Measurements from ENCODE around the gene XXYLT1. TPM values are rescaled to one million over a fixed set of nuclear protein-coding genes. Genes with fewer than 3 reads are reported as not detected.

Gene XXYLT1
- polyA plus RNA-seq, 2 of the 4 experiments (the other 2 are of a cell fraction): 11.9 to 12.0 TPM

DNA sequence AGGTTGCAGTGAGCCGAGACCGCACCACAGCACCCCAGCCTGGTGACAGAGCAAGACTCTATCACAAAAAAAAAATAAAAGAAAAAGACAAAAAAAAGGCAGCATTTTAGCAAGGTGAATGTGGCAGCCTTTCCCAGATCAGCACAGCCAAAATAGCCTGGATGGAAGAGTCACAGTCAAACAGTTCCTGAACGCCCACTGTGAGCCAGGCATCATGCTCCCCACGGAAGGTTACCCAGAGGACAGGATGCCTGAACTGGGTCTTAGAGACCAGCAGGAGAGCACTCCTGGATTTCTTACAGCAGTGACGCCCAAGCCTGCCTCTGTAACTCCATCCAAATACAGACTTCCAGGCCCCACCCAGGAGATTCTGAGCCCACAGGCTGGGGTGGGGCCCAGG is 4.5 kb downstream of the XXYLT1 start:
- Histone ChIP-seq H3K4me1 (peaks cover 8% of the 10 kb centered on the region), H3K9me3 (no peaks in the 10 kb centered on the region), H3K4me2 (no peak overlapping the region), H3K27ac (no peak overlapping the region), H3K4me3 (no peak overlapping the region)
- DNase-seq (ENCODE audit: low read depth in 1 of 2, low spot score in 1 of 2): no peak
- CTCF ChIA-PET: interaction anchor here (1.3 to 7.1 kb wide), 2 partner anchors 584 to 594 kb away, joined by 8 to 59 read pairs; partner anchors contain the start of gene LSG1
- FAIRE-seq: no peak
- WGBS (ENCODE audit: missing lambda C conversion rate): 89% methylated on average over 5 of the region's 5 CpGs
- no peak for TF ChIP-seq HES2 (IDR thresholded peaks at IDR 0.05)
- no peak for TF ChIP-seq HEYL (CRISPR knock-in tag; IDR thresholded peaks at IDR 0.05)
- no peak for TF ChIP-seq MAZ (IDR thresholded peaks at IDR 0.05; ENCODE audit: borderline replicate concordance, low read depth, low read length)
- no peak for TF ChIP-seq RCOR1 (IDR thresholded peaks at IDR 0.05; ENCODE audit: low read depth, low read length)
- no peak for TF ChIP-seq CBX2 (IDR thresholded peaks at IDR 0.05; ENCODE audit: borderline replicate concordance, low read depth)
- TF ChIP-seq EHF (CRISPR knock-in tag; IDR thresholded peaks at IDR 0.05): no peak
- ATAC-seq: no peak
- POLR2A ChIA-PET: no interaction called here

DNA sequence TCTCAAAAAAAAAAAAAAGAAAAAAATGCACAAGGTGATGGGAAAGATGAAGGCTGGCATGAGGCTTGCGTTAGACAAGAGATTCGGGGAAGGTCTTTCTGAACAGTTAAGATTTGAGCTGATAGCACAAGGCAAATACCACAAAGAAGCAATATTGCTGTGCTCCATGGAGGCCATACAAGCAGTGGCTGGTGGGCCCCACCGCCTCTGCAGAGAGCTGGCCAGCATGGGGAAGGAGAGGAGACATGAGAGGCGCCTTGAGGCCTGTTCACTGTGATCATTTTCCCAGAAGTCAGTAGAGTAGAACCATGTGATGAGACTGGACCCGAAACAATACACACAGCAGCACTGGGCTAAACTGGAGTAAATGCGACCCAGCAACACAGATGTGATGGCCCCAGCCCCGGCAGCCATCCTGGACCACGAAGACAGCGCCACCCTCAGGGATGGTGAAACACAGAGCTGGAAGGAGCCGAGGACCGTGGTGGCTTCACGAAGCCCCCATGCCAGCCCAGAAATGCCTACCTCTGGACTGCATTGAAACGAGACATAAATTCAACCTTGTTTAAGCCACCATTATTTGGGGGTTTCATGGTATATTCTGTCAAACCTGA is 5.5 kb downstream of the XXYLT1 start:
- FAIRE-seq: no peak
- POLR2A ChIA-PET: interaction anchor here (0.7 kb wide), 1 partner anchor 579 kb away, joined by 3 read pairs; no protein-coding TSS in a partner anchor

DNA sequence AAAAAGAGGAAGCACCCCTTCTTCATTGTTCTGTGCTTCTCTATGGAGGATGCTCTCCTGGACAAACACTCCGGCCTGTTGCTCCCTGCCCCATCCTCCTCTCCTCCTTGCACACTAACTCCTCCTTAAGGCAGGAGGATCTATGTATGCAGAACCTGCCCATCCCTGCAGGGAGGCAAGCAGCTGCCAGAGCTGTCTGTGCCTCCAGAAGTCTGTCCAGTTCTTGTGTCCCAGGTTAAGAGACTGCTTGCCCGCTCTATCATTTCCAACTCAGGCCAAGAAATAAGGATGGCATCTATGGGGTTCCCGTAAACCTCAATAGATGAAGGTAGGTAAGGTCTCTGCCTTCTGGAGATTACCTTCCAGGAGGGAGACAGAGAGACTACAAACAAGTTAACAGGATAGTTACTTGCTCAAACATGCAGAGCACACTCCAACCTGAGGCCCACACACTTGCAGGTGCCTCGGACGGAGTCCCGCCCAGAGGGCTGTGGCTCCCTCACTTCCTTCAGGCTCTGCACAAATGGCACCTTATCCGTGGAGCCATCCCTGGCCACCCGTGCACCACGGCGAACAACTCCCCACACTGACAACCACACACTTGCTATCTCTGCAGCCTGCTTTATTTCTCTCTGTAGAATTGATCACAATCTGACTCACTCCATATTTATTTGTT is 6.9 kb downstream of the XXYLT1 start:
- ChIA-PET POLR2A (no interaction called here), CTCF (interaction anchor here (0.6 to 7.1 kb wide), 4 partner anchors 6 to 582 kb away, joined by 3 to 59 read pairs (median 22); partner anchors contain the start of gene XXYLT1)
- Histone ChIP-seq H3K27ac (no peak overlapping the region), H3K4me3 (no peak overlapping the region), H3K4me2 (no peak overlapping the region), H3K9me3 (no peaks in the 10 kb centered on the region), H3K4me1 (peaks cover 5% of the 10 kb centered on the region; the same call in 1 of the 3 replicates)
- 95% methylated on average over 9 of the region's 10 CpGs for WGBS (ENCODE audit: missing lambda C conversion rate)
- TF ChIP-seq EHF (CRISPR knock-in tag; IDR thresholded peaks at IDR 0.05): no peak
- no peak for TF ChIP-seq HOXB13 (CRISPR knock-in tag; IDR thresholded peaks at IDR 0.05; ENCODE audit: low read depth)
- TF ChIP-seq CHD4 (IDR thresholded peaks at IDR 0.05; ENCODE audit: borderline replicate concordance): no peak
- no peak for TF ChIP-seq HOXA7 (CRISPR knock-in tag; IDR thresholded peaks at IDR 0.05)
- no peak for TF ChIP-seq EP300 (IDR thresholded peaks at IDR 0.05)
- no peak for TF ChIP-seq TFCP2L1 (CRISPR knock-in tag; IDR thresholded peaks at IDR 0.05)
- no peak for TF ChIP-seq EHMT2 (IDR thresholded peaks at IDR 0.05; ENCODE audit: low read depth)
- DNase-seq (ENCODE audit: low read depth in 1 of 2, low spot score in 1 of 2) (no peak), ATAC-seq (no peak), FAIRE-seq (no peak)

More for the DNA sequence above, 5.5 kb downstream of the XXYLT1 start:
- Histone ChIP-seq H3K4me3 (no peak overlapping the region), H3K4me1 (peaks cover 8% of the 10 kb centered on the region), H3K9me3 (no peaks in the 10 kb centered on the region), H3K27ac (no peak overlapping the region), H3K4me2 (no peak overlapping the region)
- CTCF ChIA-PET: interaction anchor here (0.6 to 7.1 kb wide), 5 partner anchors 10 to 583 kb away, joined by 3 to 59 read pairs (median 4); no protein-coding TSS in a partner anchor
- DNase-seq (ENCODE audit: low read depth in 1 of 2, low spot score in 1 of 2) (no peak), ATAC-seq (no peak)
- TF ChIP-seq EP300 (IDR thresholded peaks at IDR 0.05) (no peak), CHD4 (IDR thresholded peaks at IDR 0.05; ENCODE audit: borderline replicate concordance) (no peak), SREBF2 (IDR thresholded peaks at IDR 0.05) (no peak), NPAS2 (CRISPR knock-in tag; IDR thresholded peaks at IDR 0.05; ENCODE audit: borderline replicate concordance) (no peak), FOXS1 (CRISPR knock-in tag; IDR thresholded peaks at IDR 0.05) (no peak)
- 92% methylated on average over 8 of the region's 13 CpGs for WGBS (ENCODE audit: missing lambda C conversion rate)

DNA sequence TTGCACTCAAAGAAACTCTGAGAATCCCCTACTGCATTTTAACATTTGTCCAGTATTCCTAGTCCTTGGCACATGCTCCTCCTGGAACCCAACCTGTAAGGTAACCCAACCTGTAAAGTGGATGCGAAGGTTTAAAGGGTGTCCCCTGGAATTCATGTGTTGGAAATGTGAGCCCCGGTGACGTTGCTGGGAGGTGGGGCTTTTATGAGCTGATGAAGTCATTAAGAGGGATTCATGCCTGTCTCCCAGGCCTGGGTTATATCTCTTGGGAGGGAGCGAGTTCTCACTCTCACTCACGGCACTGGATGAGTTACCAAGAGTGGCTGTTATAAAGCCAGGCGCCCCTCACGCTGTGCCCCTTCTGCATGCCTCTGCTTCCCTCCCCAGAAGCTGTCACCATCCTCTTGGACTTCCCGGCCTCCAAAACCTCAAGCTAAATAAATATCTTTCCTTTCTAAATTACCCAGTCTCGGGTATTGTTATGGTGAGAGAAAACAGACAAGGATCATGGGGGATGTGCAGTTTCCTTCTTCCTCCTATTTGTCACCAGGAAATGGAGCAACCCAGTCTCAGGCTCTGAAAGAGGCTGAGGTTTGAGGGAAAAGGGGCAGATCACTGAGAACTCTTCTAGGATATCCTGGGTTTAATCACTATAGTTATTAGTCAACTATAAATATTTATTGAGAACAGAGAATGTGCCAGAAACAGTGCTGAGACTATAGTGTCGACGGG is 7.6 kb downstream of the XXYLT1 start:
- ChIA-PET POLR2A (no interaction called here), CTCF (interaction anchor here (0.6 to 7.1 kb wide), 5 partner anchors 7 to 592 kb away, joined by 3 to 59 read pairs (median 23); partner anchors contain the start of genes LSG1 and XXYLT1)
- Histone ChIP-seq H3K4me2 (no peak overlapping the region), H3K4me3 (no peak overlapping the region), H3K27ac (no peak overlapping the region), H3K4me1 (peaks cover 7% of the 10 kb centered on the region; the same call in 1 of the 3 replicates), H3K9me3 (no peaks in the 10 kb centered on the region)
- ATAC-seq (no peak), FAIRE-seq (no peak), DNase-seq (ENCODE audit: low read depth in 1 of 2, low spot score in 1 of 2) (no peak)
- 92% methylated on average over 11 of the region's 11 CpGs for WGBS (ENCODE audit: missing lambda C conversion rate)
- TF ChIP-seq E2F6 (IDR thresholded peaks at IDR 0.05; ENCODE audit: borderline replicate concordance, low read depth) (no peak), RAD21 (conservative IDR thresholded peaks at IDR 0.05 in 1 of 2, IDR thresholded peaks at IDR 0.05 in 1 of 2) (no peak), HOXA7 (CRISPR knock-in tag; IDR thresholded peaks at IDR 0.05) (no peak), JUN (IDR thresholded peaks at IDR 0.05) (no peak), ATOH8 (CRISPR knock-in tag; IDR thresholded peaks at IDR 0.05; ENCODE audit: low read depth) (no peak), RFX5 (IDR thresholded peaks at IDR 0.05) (no peak), RCOR1 (IDR thresholded peaks at IDR 0.05; ENCODE audit: low read depth, low read length) (no peak), KDM5A (IDR thresholded peaks at IDR 0.05) (no peak), NPAS2 (CRISPR knock-in tag; IDR thresholded peaks at IDR 0.05; ENCODE audit: borderline replicate concordance) (no peak), KDM1A (IDR thresholded peaks at IDR 0.05; ENCODE audit: low read depth) (no peak), HOXB13 (CRISPR knock-in tag; IDR thresholded peaks at IDR 0.05; ENCODE audit: low read depth) (no peak), HMGXB4 (CRISPR knock-in tag; IDR thresholded peaks at IDR 0.05; ENCODE audit: borderline replicate concordance) (no peak), SREBF2 (IDR thresholded peaks at IDR 0.05) (no peak)

Data from A549 (cell line).